SK-N-SH (cell line): ENCODE data around the gene NCOA5. TPM values are rescaled to one million over a fixed set of nuclear protein-coding genes. Genes with fewer than 3 reads are reported as not detected.

Source experiments
- CTCF ChIA-PET: fragments of 300-600, 350-600 bp; formaldehyde crosslinking; extraction: SDS; loops from one replicate; lab custom pipeline; 2021; lab: Yijun Ruan, JAX
- POLR2A ChIA-PET: fragments of 350-600 bp; sonication (Branson Sonifier 250); formaldehyde crosslinking; extraction: SDS; loops from one replicate; lab custom pipeline; 2020; ENCODE audit warnings: antibody characterized with exemption, inconsistent platforms; lab: Yijun Ruan, JAX
- DNase-seq: peaks from one replicate; pipeline ENCODE4 v3.0.0; 2012
- H2AFZ ChIP-seq: fragments of 200-600 bp; sonication (generic); 2 replicates; pipeline ENCODE4 v1.8.1; 2016; ENCODE audit warnings: antibody characterized with exemption, mild to moderate bottlenecking, low read depth
- H3F3A ChIP-seq: fragments of 200-600 bp; sonication (generic); replicated peaks from 2 replicates; pipeline ENCODE3; 2016; ENCODE audit warnings: antibody characterized with exemption, mild to moderate bottlenecking; ENCODE audit not compliant: insufficient read depth
- H3K27ac ChIP-seq, 2 experiments: fragments of 200-500 bp in 1 of 2; fragments of 200-600 bp in 1 of 2; sonication (Bioruptor generic) in 1 of 2; sonication (generic), shearing (Covaris generic) in 1 of 2; 2 replicates each; pipeline versions ENCODE4 v1.5.1 to v1.6.1; 2014 to 2016; ENCODE audit warnings: low read depth in 2 of 2, inconsistent platforms in 1 of 2, low read length in 1 of 2, mild to moderate bottlenecking in 1 of 2, mixed read lengths in 1 of 2
- H3K27me3 ChIP-seq: fragments of 200-600 bp; sonication (generic), shearing (Covaris generic); 2 replicates; pipeline ENCODE4 v1.6.1; 2016; ENCODE audit warnings: mixed run types; ENCODE audit not compliant: insufficient read depth
- H3K36me3 ChIP-seq, 2 experiments: fragments of 200-500 bp in 1 of 2; fragments of 200-600 bp in 1 of 2; sonication (Bioruptor generic) in 1 of 2; sonication (generic) in 1 of 2; replicated peaks in 1 of 2; 2 replicates each; pipeline versions ENCODE3 to v1.5.1; 2014 to 2016; ENCODE audit warnings: low read length in 1 of 2, mild to moderate bottlenecking in 1 of 2; ENCODE audit not compliant: insufficient read depth in 2 of 2, control insufficient read depth in 1 of 2
- H3K4me1 ChIP-seq, 2 experiments: fragments of 200-500 bp in 1 of 2; fragments of 200-600 bp in 1 of 2; sonication (Bioruptor generic) in 1 of 2; sonication (generic), shearing (Covaris generic) in 1 of 2; 2 replicates each; pipeline versions ENCODE4 v1.5.1 to v1.6.1; 2014 to 2016; ENCODE audit warnings: low read depth in 1 of 2, low read length in 1 of 2, mixed run types in 1 of 2; ENCODE audit not compliant: insufficient read depth in 2 of 2, control insufficient read depth in 1 of 2
- H3K4me2 ChIP-seq: fragments of 200-600 bp; sonication (generic), shearing (Covaris generic); 2 replicates; pipeline ENCODE4 v1.6.1; 2017; ENCODE audit warnings: mixed run types
- H3K4me3 ChIP-seq, 2 experiments: fragments of 200-500 bp in 1 of 2; fragments of 200-600 bp in 1 of 2; sonication (Bioruptor generic) in 1 of 2; sonication (generic), shearing (Covaris generic) in 1 of 2; 2 replicates each; pipeline versions ENCODE4 v1.5.1 to v1.8.1; 2014 to 2016; ENCODE audit warnings: low read depth in 2 of 2, inconsistent platforms in 1 of 2, low read length in 1 of 2, mild to moderate bottlenecking in 1 of 2, mixed read lengths in 1 of 2, moderate library complexity in 1 of 2
- H3K79me2 ChIP-seq: fragments of 200-600 bp; sonication (generic); 2 replicates; pipeline ENCODE4 v1.8.1; 2017; ENCODE audit warnings: mild to moderate bottlenecking; ENCODE audit not compliant: insufficient read depth
- H3K9ac ChIP-seq: fragments of 200-600 bp; sonication (generic); 2 replicates; pipeline ENCODE4 v1.6.1; 2017; ENCODE audit warnings: mixed run types
- H3K9me2 ChIP-seq: fragments of 200-600 bp; sonication (generic); 2 replicates; pipeline ENCODE4 v1.6.1; 2017; ENCODE audit warnings: mixed run types
- H3K9me3 ChIP-seq: fragments of 200-600 bp; sonication (generic); 2 replicates; pipeline ENCODE4 v1.6.1; 2017; ENCODE audit warnings: mixed run types, mild to moderate bottlenecking, moderate library complexity
- H4K20me1 ChIP-seq: fragments of 200-600 bp; sonication (generic); 2 replicates; pipeline ENCODE4 v1.6.1; 2017; ENCODE audit warnings: mild to moderate bottlenecking, mixed run types; ENCODE audit not compliant: insufficient read depth
- CHD2 ChIP-seq: fragments of 150-350 bp; IDR thresholded peaks from 2 replicates; pipeline ENCODE4 v1.6.1; 2018; ENCODE audit warnings: low read length; ENCODE audit not compliant: partially characterized antibody
- EP300 ChIP-seq, 2 experiments: IDR thresholded peaks; 2 replicates each; pipeline versions ENCODE4 v1.4.0 to v1.6.1; 2012; ENCODE audit warnings: borderline replicate concordance in 1 of 2, low read depth in 1 of 2, low read length in 1 of 2
- FOSL2 ChIP-seq: IDR thresholded peaks from 2 replicates; pipeline ENCODE4 v1.4.0; 2012; ENCODE audit warnings: low read depth, mild to moderate bottlenecking, moderate library complexity, borderline replicate concordance
- FOXJ3 ChIP-seq: sonication (generic); formaldehyde crosslinking; IDR thresholded peaks from 2 replicates; pipeline ENCODE4 v1.5.1; 2020; ENCODE audit warnings: mild to moderate bottlenecking, missing genetic modification reagents
- FOXM1 ChIP-seq: IDR thresholded peaks from 2 replicates; pipeline ENCODE4 v1.4.0; 2012; ENCODE audit warnings: low read depth, mild to moderate bottlenecking
- GATA2 ChIP-seq: sonication (generic); formaldehyde crosslinking; IDR thresholded peaks from 2 replicates; pipeline ENCODE4 v1.5.0; 2020; ENCODE audit warnings: mild to moderate bottlenecking, missing genetic modification reagents
- JUND ChIP-seq: IDR thresholded peaks from 2 replicates; pipeline ENCODE4 v1.4.0; 2012
- NFIC ChIP-seq: IDR thresholded peaks from 2 replicates; pipeline ENCODE4 v1.4.0; 2012; ENCODE audit warnings: borderline replicate concordance
- NRF1 ChIP-seq: IDR thresholded peaks from 2 replicates; pipeline ENCODE4 v1.6.1; 2012; ENCODE audit warnings: low read depth, mild to moderate bottlenecking, low read length
- PBX3 ChIP-seq: IDR thresholded peaks from 2 replicates; pipeline ENCODE4; 2012
- RAD21 ChIP-seq: IDR thresholded peaks from 2 replicates; pipeline ENCODE4 v1.6.1; 2012; ENCODE audit warnings: mild to moderate bottlenecking, low read length
- RCOR1 ChIP-seq: fragments of 150-350 bp; IDR thresholded peaks from 2 replicates; pipeline ENCODE4 v1.6.1; 2017; ENCODE audit warnings: antibody characterized with exemption, low read length
- REST ChIP-seq: IDR thresholded peaks from 2 replicates; pipeline ENCODE4 v1.6.1; 2012; ENCODE audit warnings: mild to moderate bottlenecking, low read depth, low read length, moderate library complexity
- RFX5 ChIP-seq: IDR thresholded peaks from 2 replicates; pipeline ENCODE4 v1.6.1; 2012; ENCODE audit warnings: mild to moderate bottlenecking, improper control_type of control experiment, low read length
- TEAD4 ChIP-seq: IDR thresholded peaks from 2 replicates; pipeline ENCODE4 v1.4.0; 2012; ENCODE audit warnings: mild to moderate bottlenecking, borderline replicate concordance; ENCODE audit not compliant: insufficient read depth
- USF2 ChIP-seq: fragments of 150-350 bp; IDR thresholded peaks from 2 replicates; pipeline ENCODE4 v1.6.1; 2017; ENCODE audit warnings: antibody characterized with exemption, low read length, low read depth, borderline replicate concordance
- YY1 ChIP-seq: IDR thresholded peaks from 2 replicates; pipeline ENCODE4 v1.4.0; 2012; ENCODE audit warnings: low read depth, mild to moderate bottlenecking
- ZBTB33 ChIP-seq: IDR thresholded peaks from 2 replicates; pipeline ENCODE4 v1.4.0; 2012; ENCODE audit warnings: low read depth, borderline replicate concordance
- WGBS: methylation state at CpG from one replicate; pipeline ENCODE4 v1.1.6; 2017; ENCODE audit warnings: low lambda C conversion rate; 5-methylcytosine and 5-hydroxymethylcytosine counted together
- polyA plus RNA-seq, 3 experiments: library from polyadenylated mRNA; depleted of rRNA; stranded (reverse); fragments of >200 nt; gene quantifications; 2 replicates each; pipeline ENCODE4 v1.2.3, GENCODE V29; 2012

Gene NCOA5
- polyA plus RNA-seq, 1 of the 3 experiments (the other 2 are of a cell fraction), result 20.4 TPM

- H3K4me3 ChIP-seq, result no peak overlapping the region
- H2AFZ ChIP-seq, result no peak overlapping the region
- H3K4me1 ChIP-seq, result 0 out of 4 replicates have a peak, but pooled peaks cover 0 to 7% of the 10 kb centered on the region in 2 experiments
- peaks cover 79% of the 10 kb centered on the region for H4K20me1 ChIP-seq
- peaks cover 36 to 60% of the 10 kb centered on the region in 2 experiments for H3K36me3 ChIP-seq
- H3K79me2 ChIP-seq, result peaks cover 66% of the 10 kb centered on the region
- H3K9ac ChIP-seq, result no peak overlapping the region
- ChIA-PET POLR2A (no interaction called here), CTCF (no interaction called here)
- TF ChIP-seq FOSL2 (no peak), REST (no peak), CHD2 (no peak), JUND (no peak), NRF1 (no peak), GATA2 (CRISPR knock-in tag) (no peak), PBX3 (no peak), TEAD4 (no peak), YY1 (no peak), FOXJ3 (CRISPR knock-in tag) (no peak), EP300 (IDR thresholded peaks at IDR 0.05; ENCODE audit: borderline replicate concordance in 1 of 2, low read depth in 1 of 2, low read length in 1 of 2) (no peak), NFIC (no peak), FOXM1 (no peak), USF2 (no peak), ZBTB33 (no peak), RCOR1 (no peak), RAD21 (no peak), RFX5 (no peak)
- DNase-seq, result no peak
- no peak overlapping the region for H3K4me2 ChIP-seq
- H3K27me3 ChIP-seq, result no peaks in the 10 kb centered on the region
- H3K9me2 ChIP-seq, result no peaks in the 10 kb centered on the region
- no peaks in the 10 kb centered on the region for H3F3A ChIP-seq
- no peak overlapping the region for H3K27ac ChIP-seq
- WGBS, result 94% methylated on average over 3 of the region's 3 CpGs
- no peaks in the 10 kb centered on the region for H3K9me3 ChIP-seq
These were observed 15.8 kb downstream of the NCOA5 start for GRCh38 chr20:46074006-46074405.
